ENCODE results near the gene RAB9A. TPM values are rescaled to one million over a fixed set of nuclear protein-coding genes. Genes with fewer than 3 reads are reported as not detected.
"Not testable (repeated sequence)": the region's sequence is repeated elsewhere in the genome, so short reads cannot be mapped to it uniquely, and the experiment has no call there.

The RAB9A gene
- total RNA-seq, 1 donor from 2014 or later: 19.2 TPM

DNA sequence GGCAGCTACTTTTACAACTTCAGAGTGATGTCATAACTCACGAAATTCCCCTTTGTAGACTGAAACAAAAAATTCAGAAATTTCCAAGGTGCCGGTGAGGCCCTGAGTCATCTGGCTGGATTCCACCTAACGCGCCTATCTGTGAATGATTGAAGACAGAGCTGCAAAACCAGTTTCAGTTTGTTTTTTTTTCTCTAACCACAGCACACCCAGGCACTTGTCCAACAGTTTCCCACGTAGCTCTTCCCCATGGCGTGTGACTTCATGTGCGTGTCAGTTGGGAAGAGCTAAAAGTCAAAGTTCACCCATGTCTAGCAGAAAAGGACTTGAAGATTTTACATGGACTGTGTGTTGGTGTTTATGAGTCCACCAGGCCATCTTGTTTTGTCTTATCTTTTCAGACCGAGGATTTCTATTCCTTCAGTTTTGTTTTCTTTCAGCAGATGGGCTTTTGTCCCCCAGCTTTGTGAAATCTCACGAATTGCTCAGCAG, 19.6 kb upstream of the RAB9A start:
- DNase-seq (ENCODE audit: low spot score in 2 of 2) (no peak), FAIRE-seq (no peak)

DNA sequence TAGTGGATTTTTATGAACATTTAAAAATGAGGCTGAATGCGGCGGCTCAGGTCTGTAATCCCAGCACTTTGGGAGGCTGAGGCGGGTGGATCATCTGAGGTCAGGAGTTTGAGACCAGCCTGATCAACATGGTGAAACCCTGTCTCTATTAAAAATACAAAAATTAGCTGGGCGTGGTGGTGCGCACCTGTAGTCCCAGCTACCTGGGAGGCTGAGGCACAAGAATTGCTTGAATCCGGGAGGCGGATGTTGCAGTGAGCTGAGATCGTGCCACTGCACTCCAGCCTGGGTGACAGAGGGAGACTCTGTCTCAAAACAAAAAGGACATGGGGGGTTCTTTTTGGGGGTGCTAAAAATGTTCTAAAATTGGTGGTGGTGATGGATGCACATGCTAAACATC, 19.2 kb upstream of the RAB9A start:
- DNase-seq (ENCODE audit: low spot score in 2 of 2); FAIRE-seq: not testable (repeated sequence)

DNA sequence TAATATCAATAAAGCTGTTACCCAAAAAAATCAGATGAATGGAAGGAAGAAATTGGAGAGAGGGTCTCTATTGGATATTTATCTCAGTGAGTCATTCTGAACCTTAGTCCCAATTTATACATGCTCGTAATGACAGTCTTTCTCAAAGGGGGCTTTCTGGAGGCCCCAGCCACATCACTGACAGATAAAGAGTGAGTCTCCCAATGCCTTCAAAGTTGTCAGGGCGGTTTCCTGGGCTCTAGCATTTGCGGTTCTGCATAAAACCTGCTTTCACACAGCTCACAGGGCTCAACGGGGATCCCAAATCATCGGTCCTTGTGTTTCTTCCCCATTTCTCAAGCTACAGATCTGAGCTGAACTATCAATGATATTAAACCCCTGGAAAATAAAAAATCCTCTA, 18.7 kb upstream of the RAB9A start:
- FAIRE-seq (no peak), DNase-seq (ENCODE audit: low spot score in 2 of 2) (no peak)

DNA sequence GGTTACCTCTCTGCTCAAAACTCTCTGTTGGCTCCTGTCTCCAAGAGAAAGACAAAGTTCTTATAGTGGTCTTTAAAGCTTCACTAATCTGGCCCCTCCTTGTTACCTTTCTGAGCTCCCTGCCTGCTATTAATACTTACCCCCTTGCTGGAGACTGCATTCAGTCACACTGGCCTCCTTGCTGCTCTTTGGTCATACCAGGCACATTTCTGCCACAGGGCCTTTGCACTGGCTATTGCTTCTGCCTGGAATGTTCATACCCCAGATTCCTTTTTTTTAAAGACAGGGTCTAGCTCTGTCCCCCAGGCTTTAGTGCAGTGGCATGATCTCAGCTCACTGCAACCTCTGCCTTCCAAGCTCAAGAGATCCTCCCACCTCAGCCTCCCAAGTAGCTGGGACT, 15.9 kb upstream of the RAB9A start:
- FAIRE-seq: no peak
- DNase-seq (ENCODE audit: low spot score in 2 of 2): no peak

DNA sequence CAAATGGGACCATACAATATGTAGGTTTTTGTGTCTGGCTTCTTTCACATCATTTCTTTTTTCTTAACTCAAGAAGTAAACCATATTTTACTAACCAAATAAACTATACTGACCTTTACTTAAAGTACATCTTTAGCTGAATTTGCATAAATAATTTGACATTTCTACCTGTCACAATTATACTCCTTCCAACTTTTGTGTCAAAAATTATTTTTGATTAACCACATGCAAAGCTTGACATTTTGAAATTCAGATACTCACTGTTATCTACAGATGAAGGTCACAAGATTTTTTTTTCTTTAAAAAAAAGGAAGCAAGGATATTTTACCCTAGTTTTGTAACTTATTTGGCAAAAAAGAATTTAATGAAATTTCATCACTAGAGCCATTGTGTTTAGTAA, 12.0 kb upstream of the RAB9A start:
- FAIRE-seq (no peak), DNase-seq (ENCODE audit: low spot score in 2 of 2) (no peak)

DNA sequence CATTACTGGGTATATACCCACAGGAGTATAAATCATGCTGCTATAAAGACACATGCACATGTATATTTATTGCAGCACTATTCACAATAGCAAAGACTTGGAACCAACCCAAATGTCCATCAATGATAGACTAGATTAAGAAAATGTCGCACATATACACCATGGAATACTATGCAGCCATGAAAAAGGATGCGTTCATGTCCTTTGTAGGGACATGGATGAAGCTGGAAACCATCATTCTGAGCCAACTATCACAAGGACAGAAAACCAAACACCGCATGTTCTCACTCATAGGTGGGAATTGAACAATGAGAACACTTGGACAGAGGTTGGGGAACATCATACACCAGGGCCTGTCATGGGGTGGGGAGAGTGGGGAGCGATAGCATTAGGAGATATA, 9.2 kb upstream of the RAB9A start:
- not testable (repeated sequence) for FAIRE-seq; DNase-seq (ENCODE audit: low spot score in 2 of 2)

DNA sequence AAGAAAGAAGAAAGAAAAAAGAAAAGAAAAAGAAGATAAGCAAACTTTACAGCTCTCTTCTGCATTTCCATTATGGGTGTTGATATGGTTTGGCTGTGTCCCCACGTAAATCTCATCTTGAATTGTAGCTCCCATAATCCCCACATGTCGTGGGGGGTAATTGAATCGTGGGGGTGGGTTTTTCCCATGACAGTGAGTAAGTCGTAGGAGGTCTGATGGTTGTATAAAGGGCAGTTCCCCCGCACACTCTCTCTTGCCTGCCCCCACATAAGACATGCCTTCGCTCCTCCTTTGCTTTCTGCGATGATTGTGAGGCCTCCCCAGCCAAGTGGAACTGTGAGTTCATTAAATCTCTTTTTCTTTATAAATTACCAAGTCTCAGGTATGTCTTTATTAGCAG, 7.3 kb upstream of the RAB9A start:
- no peak for DNase-seq (ENCODE audit: low spot score in 2 of 2)
- no peak for FAIRE-seq

DNA sequence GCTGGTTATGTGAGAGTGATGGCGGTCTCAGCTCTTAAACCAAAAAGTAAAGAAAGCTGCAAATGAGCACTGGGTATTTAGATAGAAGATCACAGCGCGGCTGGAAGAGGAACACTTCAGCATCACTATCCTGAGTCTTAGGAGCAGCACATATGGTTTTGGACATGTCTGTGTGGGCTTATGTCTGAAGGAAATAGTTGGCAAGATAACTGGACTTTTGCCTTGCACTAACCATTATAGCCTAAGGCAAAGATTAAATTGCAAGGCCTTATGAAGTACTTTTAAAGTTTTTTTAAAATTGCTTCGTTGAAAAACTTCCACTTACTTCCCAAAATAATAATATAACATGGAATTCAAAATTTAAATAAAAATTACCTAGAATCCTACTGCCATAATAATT, 4.6 kb upstream of the RAB9A start:
- no peak for FAIRE-seq
- no peak for DNase-seq (ENCODE audit: low spot score in 2 of 2)

DNA sequence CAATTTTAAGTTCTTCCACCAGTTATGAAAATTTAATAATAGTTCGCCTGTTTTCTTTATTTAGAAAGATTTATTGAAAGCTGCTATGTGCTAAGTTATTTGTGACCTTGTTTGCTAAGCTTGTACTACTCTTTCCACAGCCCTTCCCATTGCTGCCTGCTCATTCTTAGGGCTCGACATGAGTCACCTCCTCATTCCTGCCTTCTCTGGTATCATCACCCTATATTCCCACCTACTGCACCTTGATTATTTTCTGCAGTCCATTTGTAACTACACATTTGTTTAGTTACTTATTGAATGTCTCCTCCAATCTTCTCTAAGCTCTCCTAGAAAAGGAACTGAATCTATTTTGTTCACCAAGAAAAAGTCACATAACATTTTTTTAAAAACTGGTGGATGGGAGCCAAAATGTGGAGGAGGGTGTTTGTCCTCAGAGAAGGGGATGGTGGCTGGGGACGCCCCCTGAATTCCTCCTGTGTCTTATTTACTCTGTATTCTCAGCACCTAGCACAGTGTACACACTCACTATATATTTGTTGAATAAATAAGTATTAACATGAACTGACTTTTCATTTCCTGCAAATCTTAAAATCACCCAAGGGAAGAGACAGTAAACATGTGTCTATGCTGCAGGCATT, 3.7 kb upstream of the RAB9A start:
- FAIRE-seq (no peak), DNase-seq (ENCODE audit: low spot score in 2 of 2) (no peak)

DNA sequence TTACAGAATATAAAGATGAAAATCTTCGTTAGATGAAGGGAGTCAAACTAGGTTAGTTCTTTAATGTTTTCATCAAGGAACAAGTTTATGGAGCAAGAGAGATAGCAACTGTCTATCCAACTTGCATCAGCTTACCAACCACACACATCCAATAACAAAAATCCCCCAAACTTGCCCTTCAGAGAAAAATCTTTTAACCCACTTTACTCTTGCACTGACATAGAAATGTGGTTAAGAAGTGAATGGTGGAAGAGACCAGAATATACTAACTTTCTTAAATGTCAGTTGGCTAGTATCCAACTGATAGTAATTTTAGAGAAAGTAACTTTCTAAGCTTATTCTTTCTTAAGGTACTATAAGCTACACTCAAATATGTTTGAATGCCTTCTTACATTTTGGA, 1.7 kb upstream of the RAB9A start:
- FAIRE-seq: no peak
- DNase-seq (ENCODE audit: low spot score in 2 of 2): no peak

DNA sequence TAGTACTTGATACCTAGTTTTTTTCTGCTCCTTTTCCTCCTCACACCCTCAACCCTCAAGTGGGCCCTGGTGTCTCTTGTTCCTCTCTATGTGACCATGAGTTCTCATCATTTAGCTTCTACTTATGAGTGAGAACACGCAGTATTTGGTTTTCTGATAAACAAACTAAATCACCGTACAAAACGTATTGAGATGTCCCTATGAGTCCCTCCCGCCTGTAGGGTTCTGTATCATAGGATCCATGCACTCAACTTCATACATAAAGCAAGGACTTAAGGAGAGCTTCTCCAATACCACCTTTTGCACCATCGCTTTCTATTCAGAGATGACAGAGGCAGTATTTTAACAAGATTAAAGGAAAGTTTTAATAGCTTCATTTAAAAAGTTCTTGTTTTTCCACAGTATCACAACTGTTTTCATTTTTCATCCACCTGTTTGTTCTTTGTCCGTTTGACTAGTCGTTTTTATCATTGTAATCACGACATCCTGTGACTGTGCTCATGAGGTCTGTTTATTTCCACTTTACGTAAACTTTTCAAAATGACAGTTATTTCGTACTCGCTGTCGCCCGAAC, 457 bp upstream of the RAB9A start:
- FAIRE-seq (no peak), DNase-seq (ENCODE audit: low spot score in 2 of 2) (no peak)

DNA sequence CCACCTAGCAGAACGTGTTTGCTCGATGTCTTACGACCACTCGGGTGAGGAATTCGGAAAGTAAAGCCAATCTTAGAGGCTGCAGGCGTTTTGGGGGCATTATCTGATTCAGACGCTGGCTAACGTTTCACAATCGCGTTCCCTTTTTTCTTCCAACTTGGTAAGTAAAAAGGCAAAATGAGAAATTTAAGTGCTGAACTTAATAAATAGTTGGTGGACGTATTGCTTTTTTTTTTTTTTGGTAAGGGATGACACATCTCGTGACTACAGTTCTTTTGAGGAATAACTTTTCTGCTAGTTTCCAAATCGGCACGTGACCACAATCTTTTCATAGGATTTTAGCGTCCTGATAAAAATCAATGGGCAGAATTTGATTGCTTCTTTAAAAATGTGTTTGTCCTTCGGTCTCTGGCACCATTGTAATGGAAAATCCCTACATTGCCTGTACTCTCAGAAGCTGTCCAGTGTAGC, 848 bp downstream of the RAB9A start:
- no peak for DNase-seq (ENCODE audit: low spot score in 2 of 2)
- no peak for FAIRE-seq

DNA sequence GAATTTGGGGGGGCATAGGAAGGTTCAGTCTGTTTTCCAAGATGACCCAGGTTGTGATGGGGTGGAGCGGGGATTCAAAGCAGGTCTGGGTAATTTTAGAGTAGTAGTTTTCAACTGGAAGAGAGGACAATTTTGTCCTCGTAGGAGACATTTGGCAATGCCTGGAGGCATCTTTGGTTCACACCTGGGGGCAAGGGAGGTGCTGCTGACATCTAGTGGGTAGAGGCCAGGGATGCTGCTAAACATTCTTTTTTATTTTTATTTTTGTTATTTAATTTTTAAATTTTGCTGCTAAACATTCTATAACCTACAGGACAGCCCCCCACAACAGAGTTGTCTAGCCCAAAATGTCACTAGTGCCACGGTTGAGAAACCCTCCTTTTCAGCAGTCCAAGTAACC, 1.9 kb downstream of the RAB9A start:
- no peak for FAIRE-seq
- no peak for DNase-seq (ENCODE audit: low spot score in 2 of 2)

DNA sequence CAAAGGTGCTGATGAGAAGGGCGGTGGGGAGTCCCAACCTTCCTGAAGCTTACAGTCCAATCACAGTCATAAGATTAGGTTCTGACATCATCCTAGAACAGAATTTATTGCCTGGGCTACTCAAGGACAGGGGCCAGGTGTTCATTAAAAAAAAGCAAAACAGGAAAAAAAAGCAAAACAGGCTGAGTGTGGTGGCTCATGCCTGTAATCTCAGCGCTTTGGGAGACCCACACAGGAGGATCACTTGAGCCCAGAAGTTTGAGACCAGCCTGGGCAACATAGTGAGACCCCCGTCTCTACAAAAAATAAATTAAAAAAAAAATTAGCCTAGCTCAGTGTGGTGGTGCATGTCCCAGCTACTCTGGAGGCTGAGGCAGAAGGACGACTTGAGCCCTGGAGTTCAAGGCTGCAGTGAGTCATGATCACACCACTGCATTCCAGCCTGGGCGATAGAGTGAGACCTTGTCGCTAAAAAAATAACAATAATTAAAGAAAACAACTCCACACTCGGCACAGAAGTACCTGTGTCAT, 3.0 kb downstream of the RAB9A start:
- no peak for FAIRE-seq
- DNase-seq (ENCODE audit: low spot score in 2 of 2): no peak

DNA sequence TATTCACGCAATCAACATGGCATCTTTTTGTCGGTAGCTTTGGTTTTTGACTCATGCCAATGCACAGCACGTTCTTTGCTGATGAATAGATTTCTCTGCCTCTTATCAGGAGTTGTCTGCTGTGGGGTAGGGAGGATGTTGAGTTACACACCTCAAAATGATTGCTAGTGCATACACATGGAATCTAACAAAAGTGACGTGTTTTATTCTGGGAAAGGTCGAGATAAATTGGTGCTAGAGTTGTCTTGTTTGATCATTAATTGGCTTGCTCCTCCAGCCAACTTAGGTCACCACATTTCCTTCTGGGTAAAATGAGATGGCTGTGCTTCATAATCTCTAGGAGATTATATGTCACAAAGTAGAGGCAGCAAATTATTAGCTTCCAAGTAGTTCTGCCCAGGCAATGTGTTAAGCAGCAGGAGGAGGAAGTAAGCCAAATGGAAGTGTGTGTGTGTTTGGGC, 3.9 kb downstream of the RAB9A start:
- DNase-seq (ENCODE audit: low spot score in 2 of 2) (no peak), FAIRE-seq (no peak)

DNA sequence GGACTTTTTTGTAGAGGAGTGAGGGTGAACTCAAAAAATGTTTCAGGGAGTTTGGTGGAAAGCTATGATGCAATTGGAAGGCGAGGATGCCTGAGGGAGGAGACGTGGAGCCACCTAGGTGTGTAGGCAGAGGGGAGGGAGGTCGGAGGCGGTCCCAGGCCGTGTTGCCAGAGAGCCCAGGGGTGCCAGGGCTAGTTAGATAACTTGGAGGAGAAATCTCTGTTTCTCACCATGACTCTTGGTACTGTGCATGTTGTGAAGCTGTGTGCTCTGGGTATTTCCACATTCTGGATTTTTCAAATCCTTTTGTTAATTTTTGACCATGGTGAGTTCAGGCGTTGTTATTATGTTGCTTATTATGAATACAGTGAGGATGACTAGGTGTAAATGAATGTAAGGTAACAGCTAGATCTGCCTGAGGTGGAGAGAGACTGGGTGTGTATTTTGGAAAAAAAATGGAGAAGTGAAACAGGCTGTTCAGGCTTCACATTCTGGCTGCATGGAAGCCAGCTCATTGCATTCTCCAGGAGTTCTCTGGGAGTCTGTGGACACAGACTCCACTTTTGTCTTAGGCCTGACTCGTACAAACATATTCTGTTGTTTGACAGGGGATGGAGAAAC, 4.5 kb downstream of the RAB9A start:
- DNase-seq (ENCODE audit: low spot score in 2 of 2): no peak
- FAIRE-seq: no peak

DNA sequence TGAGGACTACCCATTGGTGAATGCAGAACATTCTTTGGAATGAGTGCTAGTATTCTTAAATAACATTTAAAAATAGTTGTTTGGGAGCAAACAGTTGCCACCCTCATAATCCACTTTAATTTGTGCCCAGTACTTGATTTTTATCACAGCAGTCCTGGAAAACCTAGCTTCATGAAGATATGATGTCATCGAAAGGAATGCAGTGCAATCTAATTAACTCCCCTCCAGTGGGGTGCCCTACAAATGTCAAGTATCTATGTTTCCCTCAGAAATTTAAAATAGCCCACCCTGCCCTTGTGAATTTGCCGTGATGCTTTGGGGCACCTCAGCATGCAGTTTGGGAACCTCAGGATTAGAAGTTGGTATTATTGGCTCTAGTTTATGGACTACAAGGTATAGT, 5.4 kb downstream of the RAB9A start:
- FAIRE-seq (no peak), DNase-seq (ENCODE audit: low spot score in 2 of 2) (no peak)

DNA sequence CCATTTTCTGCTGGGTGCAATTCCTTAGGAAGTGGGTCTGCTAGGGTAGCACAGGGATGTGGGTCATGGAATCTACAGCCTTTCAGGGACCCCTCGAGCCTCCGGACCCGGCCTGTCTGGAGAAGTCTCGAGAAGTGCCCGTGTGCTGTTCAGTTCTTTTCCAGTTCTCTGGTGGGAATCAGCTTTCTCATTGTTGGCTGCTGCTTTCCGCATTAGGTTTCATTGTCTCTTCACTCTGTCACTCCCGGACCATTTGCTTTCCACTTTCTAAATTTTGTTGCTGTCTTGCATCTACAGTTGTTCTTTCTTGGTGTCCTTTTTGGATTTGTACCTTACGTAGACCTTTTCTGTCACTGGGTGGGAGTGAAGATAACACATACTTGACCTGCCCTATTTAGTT, 6.1 kb downstream of the RAB9A start:
- DNase-seq (ENCODE audit: low spot score in 2 of 2) (no peak), FAIRE-seq (no peak)

DNA sequence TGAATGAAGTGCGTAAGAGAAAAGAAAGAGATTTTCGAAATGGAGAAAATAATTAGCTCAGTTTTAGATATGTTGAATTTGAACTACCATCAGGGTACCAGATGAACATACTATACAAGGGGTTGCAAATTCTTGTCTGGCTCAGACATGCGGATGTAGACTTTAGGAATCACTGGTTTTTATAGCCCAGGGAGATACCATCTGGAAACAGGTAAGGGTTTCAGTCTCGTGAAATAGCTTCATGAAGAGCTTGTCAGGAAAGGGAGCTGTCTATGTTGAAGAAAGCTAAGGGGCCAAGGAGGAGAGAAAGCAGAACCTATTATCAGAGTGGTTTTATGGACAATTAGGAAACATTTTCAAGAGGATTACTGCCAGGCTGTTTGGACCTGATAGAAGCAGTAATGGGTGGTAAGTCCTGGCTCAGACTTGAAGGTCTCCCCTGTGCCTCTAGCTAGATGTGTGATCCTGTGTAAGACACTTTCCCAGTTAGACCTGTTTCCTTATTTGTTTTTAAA, 6.7 kb downstream of the RAB9A start:
- FAIRE-seq: no peak
- DNase-seq (ENCODE audit: low spot score in 2 of 2): no peak

DNA sequence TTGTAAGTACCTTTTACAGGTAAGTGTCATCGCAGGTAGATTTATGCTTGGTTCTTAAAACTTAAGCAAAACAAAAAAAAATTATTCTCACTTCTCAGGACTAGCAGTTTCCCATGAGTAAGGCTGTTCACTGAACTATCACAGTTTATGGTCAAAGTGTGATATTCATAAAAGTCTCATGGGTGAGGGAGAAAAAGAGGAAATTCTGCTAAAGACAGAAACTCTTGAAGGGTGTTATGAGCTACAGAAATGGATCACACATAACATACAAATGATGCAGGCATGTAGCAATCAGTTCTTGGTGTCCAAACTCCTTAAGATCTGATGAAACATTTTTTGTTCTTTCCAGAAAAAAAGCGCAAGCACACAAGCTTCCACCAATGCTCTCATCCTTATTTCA, 8.5 kb downstream of the RAB9A start:
- DNase-seq (ENCODE audit: low spot score in 2 of 2) (no peak), FAIRE-seq (no peak)

DNA sequence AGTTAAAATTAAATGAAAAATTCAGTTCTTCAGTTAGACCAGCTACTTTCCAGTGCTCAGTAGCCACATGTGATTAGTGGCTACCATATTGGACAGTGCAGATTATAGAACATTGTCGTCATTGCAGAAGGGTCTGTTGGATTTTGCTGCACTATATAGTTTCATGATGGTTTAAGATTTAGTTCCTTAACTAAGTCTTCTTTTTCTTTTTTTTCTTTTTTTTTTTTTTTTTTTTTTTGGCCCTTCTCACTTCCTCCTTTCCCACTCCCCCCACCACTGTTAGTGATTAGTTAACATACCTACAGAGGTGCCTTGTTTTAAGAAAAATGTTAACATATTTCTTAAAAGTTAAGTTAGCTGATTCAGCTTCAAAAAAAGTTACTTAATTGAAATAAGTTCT, 9.0 kb downstream of the RAB9A start:
- DNase-seq (ENCODE audit: low spot score in 2 of 2): no peak
- no peak for FAIRE-seq

All from frontal cortex (tissue), 4 donors.